Measurements from ENCODE around the gene TMEM52.

DNA sequence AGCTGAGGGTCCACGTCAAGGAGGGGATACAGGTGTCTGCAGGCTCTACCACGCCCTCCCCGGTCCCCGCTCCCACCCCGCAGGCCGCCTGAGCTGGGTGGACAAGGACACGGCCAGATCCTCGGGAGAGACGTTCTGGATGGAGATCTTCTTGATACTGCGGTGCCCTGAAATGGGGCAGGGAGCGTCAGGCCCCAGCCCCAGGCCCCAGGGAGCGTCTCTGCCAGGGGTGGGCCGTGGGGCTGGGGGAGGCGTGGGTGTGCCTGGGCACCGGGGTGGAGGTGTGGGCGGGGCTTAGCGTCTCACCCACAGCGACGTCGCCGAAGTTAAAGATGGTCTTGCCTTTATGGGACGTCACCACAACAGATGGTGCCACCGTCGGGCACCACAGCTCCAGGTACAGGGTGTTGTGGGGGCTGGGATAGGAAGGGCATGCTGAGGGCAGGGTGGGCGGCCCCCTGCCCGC lies 7.3 kb upstream of the TMEM52 start:
- no peak for TF ChIP-seq RAD21 (IDR thresholded peaks at IDR 0.05)
- TF ChIP-seq, protein P1, sequence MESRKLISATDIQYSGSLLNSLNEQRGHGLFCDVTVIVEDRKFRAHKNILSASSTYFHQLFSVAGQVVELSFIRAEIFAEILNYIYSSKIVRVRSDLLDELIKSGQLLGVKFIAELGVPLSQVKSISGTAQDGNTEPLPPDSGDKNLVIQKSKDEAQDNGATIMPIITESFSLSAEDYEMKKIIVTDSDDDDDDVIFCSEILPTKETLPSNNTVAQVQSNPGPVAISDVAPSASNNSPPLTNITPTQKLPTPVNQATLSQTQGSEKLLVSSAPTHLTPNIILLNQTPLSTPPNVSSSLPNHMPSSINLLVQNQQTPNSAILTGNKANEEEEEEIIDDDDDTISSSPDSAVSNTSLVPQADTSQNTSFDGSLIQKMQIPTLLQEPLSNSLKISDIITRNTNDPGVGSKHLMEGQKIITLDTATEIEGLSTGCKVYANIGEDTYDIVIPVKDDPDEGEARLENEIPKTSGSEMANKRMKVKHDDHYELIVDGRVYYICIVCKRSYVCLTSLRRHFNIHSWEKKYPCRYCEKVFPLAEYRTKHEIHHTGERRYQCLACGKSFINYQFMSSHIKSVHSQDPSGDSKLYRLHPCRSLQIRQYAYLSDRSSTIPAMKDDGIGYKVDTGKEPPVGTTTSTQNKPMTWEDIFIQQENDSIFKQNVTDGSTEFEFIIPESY (IDR thresholded peaks at IDR 0.05) = no peak
- TF ChIP-seq, protein P2, sequence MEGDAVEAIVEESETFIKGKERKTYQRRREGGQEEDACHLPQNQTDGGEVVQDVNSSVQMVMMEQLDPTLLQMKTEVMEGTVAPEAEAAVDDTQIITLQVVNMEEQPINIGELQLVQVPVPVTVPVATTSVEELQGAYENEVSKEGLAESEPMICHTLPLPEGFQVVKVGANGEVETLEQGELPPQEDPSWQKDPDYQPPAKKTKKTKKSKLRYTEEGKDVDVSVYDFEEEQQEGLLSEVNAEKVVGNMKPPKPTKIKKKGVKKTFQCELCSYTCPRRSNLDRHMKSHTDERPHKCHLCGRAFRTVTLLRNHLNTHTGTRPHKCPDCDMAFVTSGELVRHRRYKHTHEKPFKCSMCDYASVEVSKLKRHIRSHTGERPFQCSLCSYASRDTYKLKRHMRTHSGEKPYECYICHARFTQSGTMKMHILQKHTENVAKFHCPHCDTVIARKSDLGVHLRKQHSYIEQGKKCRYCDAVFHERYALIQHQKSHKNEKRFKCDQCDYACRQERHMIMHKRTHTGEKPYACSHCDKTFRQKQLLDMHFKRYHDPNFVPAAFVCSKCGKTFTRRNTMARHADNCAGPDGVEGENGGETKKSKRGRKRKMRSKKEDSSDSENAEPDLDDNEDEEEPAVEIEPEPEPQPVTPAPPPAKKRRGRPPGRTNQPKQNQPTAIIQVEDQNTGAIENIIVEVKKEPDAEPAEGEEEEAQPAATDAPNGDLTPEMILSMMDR (IDR thresholded peaks at IDR 0.05; ENCODE audit: low read depth, low read length, missing input control) = no peak
